ENCODE data around the gene TNFRSF8. TPM values are rescaled to one million over a fixed set of nuclear protein-coding genes. Genes with fewer than 3 reads are reported as not detected.

Gene TNFRSF8
- total RNA-seq, 1 experiment from 2014 or later, result not detected

GRCh38 chr1:12142141-12142823 lies 79.2 kb downstream of the TNFRSF8 start:
- TF ChIP-seq, protein P1, sequence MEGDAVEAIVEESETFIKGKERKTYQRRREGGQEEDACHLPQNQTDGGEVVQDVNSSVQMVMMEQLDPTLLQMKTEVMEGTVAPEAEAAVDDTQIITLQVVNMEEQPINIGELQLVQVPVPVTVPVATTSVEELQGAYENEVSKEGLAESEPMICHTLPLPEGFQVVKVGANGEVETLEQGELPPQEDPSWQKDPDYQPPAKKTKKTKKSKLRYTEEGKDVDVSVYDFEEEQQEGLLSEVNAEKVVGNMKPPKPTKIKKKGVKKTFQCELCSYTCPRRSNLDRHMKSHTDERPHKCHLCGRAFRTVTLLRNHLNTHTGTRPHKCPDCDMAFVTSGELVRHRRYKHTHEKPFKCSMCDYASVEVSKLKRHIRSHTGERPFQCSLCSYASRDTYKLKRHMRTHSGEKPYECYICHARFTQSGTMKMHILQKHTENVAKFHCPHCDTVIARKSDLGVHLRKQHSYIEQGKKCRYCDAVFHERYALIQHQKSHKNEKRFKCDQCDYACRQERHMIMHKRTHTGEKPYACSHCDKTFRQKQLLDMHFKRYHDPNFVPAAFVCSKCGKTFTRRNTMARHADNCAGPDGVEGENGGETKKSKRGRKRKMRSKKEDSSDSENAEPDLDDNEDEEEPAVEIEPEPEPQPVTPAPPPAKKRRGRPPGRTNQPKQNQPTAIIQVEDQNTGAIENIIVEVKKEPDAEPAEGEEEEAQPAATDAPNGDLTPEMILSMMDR (conservative IDR thresholded peaks at IDR 0.05; ENCODE audit: low read depth, low read length), result no peak
- TF ChIP-seq EZH2 (IDR thresholded peaks at IDR 0.05; ENCODE audit: low read length, unreplicated experiment), result no peak
- no peak for TF ChIP-seq EZH2phosphoT487 (IDR thresholded peaks at IDR 0.05; ENCODE audit: borderline replicate concordance, low read length)
- no peak overlapping the region for H3K4me3 ChIP-seq (ENCODE audit: low read length)
- no peaks in the 10 kb centered on the region for H3K36me3 ChIP-seq (ENCODE audit: low read depth, low read length)
- H3K27ac ChIP-seq (ENCODE audit: low read length), result no peak overlapping the region
- no peaks in the 10 kb centered on the region for H3K9me2 ChIP-seq (replicated peaks; ENCODE audit: low read length)
- no peak overlapping the region for H2AFZ ChIP-seq (ENCODE audit: low read length)
- intact Hi-C loops (cut with micrococcal nuclease), result no loop called here
- no peaks in the 10 kb centered on the region for H3K9me3 ChIP-seq (ENCODE audit: low read length)
- H3K27me3 ChIP-seq (ENCODE audit: low read length), result no peaks in the 10 kb centered on the region
- peaks cover 14% of the 10 kb centered on the region for H3K4me1 ChIP-seq (ENCODE audit: insufficient read depth, low read length)
- CTCF ChIA-PET, result interaction anchor here (0.6 kb wide), 1 partner anchor 102 kb away, joined by 4 read pairs; no protein-coding TSS in a partner anchor
- H3F3A ChIP-seq (ENCODE audit: low read length, unreplicated experiment), result no peaks in the 10 kb centered on the region
- DNase-seq (no peak), ATAC-seq (no peak)
- POLR2A ChIA-PET (ENCODE audit: unreplicated experiment), result no interaction called here
- H3K4me2 ChIP-seq (ENCODE audit: low read length), result no peak overlapping the region
- no peaks in the 10 kb centered on the region for H3K79me2 ChIP-seq (ENCODE audit: low read length)
- no TSS peak for BruUV-seq (replicated peaks)
- no peak overlapping the region for H3K9ac ChIP-seq (ENCODE audit: low read length)
- H4K20me1 ChIP-seq (ENCODE audit: low read length), result no peaks in the 10 kb centered on the region

DNA sequence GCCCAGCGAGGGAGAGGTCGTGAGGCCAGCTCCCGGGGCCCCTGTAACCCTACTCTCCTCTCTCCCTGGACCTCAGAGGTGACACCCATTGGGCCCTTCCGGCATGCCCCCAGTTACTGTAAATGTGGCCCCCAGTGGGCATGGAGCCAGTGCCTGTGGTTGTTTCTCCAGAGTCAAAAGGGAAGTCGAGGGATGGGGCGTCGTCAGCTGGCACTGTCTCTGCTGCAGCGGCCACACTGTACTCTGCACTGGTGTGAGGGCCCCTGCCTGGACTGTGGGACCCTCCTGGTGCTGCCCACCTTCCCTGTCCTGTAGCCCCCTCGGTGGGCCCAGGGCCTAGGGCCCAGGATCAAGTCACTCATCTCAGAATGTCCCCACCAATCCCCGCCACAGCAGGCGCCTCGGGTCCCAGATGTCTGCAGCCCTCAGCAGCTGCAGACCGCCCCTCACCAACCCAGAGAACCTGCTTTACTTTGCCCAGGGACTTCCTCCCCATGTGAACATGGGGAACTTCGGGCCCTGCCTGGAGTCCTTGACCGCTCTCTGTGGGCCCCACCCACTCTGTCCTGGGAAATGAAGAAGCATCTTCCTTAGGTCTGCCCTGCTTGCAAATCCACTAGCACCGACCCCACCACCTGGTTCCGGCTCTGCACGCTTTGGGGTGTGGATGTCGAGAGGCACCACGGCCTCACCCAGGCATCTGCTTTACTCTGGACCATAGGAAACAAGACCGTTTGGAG lies 80.0 kb downstream of the TNFRSF8 start:
- Histone ChIP-seq H3K4me3 (ENCODE audit: low read length) (no peak overlapping the region), H3K9me3 (ENCODE audit: low read length) (no peaks in the 10 kb centered on the region), H3K79me2 (ENCODE audit: low read length) (no peaks in the 10 kb centered on the region), H3K9me2 (replicated peaks; ENCODE audit: low read length) (no peaks in the 10 kb centered on the region), H3K9ac (ENCODE audit: low read length) (no peak overlapping the region), H3F3A (ENCODE audit: low read length, unreplicated experiment) (no peaks in the 10 kb centered on the region), H3K27ac (ENCODE audit: low read length) (no peak overlapping the region), H3K4me1 (ENCODE audit: insufficient read depth, low read length) (peaks cover 14% of the 10 kb centered on the region), H3K27me3 (ENCODE audit: low read length) (no peaks in the 10 kb centered on the region), H4K20me1 (ENCODE audit: low read length) (no peaks in the 10 kb centered on the region), H3K36me3 (ENCODE audit: low read depth, low read length) (no peaks in the 10 kb centered on the region), H2AFZ (ENCODE audit: low read length) (no peak overlapping the region), H3K4me2 (ENCODE audit: low read length) (peak overlapping the region; percentile 7; the same call in 1 of the 2 replicates)
- BruUV-seq (replicated peaks), result no TSS peak
- ChIA-PET CTCF (no interaction called here), POLR2A (ENCODE audit: unreplicated experiment) (no interaction called here)
- intact Hi-C loops (cut with micrococcal nuclease), result no loop called here
- no peak for ATAC-seq
- TF ChIP-seq EZH2phosphoT487 (IDR thresholded peaks at IDR 0.05; ENCODE audit: borderline replicate concordance, low read length) (no peak), EZH2 (IDR thresholded peaks at IDR 0.05; ENCODE audit: low read length, unreplicated experiment) (no peak)
- TF ChIP-seq, protein P1 (conservative IDR thresholded peaks at IDR 0.05; ENCODE audit: low read depth, low read length), result no peak
- no peak for DNase-seq
